NCI-H2227 (cell line): ENCODE results near the gene CCR7.
"Not testable (repeated sequence)": the region's sequence is repeated elsewhere in the genome, so short reads cannot be mapped to it uniquely, and the experiment has no call there.

Experiments used
- DNase-seq: peaks from one replicate; lab custom pipeline; 2025; ENCODE audit not compliant: unreplicated experiment; lab: John Stamatoyannopoulos, UW

CCR7 gene

DNA sequence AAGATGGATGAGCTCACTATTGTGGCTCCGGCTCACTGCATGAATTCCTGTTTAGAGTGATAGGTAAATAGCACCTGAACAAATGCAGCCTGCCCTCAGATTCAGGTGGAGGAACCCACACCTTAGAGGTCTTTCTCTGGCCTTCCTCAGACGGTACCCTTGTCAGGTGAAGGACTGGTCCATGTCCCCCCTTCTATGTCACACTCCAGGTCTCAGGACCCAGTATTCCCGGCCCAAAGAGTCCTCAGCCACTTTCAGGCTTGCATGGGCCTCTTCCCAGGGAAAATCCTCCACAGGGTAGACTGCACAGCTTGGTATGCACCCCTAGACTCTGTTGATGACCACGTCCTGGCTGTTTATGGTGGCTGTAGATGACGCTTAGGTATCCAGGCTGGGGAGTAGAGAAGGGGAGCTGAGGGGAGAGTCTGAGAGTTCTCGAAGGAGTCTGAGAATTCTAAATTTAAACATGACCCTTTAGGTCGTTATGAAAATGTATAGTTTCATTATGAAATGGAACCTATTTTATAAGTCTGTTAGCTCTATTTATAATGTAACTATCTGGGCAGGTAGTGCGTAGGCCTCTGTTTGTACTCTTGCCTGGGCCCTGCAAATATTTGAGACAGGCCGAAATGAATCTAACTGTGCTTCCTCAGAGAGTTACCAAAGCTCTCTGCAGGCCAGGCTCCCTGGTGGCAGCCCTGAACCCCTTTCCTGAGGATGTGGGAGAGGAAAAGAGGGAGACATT is 32.5 kb upstream of the CCR7 start:
- DNase-seq: no peak

DNA sequence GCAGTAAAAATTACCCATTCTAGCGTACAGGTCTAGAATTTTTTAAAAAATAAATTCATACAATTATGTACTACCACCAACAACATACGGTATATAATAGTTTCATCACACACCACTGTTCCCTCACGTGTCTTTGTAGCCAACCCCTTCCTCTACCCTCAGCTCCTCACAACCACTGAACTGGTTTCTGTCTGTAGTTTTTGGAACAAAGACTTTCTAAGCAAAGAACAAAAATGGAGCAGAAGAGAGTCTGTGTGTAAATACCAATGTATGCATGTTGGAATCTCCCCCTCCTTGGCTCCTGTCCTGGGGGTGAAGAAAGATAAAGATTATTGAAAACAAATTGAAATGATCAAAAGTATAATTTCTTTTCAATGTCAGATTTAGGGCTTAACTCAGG is 31.9 kb upstream of the CCR7 start:
- no peak for DNase-seq

DNA sequence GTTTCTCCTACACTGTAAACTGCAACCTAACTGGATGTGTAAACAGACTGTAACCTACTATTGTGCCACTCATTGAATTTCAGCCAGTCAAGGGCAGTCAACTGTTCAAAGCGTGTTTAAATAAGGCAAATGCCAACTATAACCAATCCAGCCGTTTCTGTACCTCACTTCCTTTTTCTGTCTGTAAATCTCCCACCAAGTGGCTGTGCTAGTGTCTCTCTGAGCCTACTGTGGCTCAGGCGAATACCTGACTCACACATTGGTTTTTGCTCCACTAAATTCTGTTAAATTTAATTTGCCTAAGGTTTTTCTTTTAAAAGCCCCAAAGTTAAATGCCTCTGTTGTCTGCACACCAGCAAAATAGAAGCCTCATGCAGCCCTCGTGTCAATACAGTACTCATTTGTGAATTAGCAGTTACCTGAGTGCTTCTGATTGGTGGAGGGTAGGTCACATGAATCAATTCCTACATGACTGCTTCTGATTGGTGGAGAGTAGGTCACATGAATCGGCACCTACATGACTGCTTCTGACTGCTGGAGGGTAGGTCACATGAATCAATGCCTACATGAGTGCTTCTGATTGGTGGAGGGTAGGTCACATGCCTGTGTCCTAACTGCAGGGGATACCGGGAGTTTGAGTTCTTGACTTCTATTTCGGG is 31.1 kb upstream of the CCR7 start:
- peak; percentile 65 for DNase-seq

DNA sequence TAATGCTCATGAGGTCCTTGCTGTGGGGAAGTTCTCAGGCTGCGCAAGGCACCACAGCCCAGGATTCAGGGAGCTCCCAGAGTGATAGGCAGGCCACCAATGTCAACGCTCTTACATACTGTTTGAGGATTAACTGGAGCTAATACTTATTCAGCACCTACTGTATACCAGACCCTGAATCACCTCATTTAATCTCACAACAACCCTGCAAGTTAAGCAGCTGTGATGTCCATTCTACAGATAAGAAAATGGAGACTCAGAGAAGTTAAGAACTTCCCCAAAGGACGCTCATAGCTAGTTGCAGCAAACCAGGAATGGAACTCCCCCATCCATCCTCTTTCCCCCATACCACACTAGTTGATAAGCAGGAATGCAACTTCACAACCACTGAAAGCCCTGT is 25.5 kb upstream of the CCR7 start:
- no peak for DNase-seq

DNA sequence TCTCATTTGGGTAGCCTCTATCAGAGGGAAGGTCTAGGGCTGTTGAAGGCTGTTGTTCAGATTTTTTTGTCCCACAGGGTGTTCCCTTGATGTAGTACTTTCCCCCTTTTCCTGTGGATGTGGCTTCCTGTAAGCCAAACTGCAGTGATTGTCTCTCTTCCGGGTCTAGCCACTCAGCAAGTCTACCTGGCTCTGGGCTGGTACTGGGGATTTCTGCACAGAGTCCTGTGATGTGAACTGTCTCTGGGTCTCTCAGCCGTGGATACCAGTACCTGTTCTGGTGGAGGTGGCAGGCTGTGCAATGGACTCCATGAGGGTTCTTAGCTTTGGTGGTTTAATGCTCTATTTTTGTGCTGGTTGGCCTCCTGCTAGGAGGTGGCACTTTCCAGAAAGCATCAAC is 23.3 kb upstream of the CCR7 start:
- no peak for DNase-seq

DNA sequence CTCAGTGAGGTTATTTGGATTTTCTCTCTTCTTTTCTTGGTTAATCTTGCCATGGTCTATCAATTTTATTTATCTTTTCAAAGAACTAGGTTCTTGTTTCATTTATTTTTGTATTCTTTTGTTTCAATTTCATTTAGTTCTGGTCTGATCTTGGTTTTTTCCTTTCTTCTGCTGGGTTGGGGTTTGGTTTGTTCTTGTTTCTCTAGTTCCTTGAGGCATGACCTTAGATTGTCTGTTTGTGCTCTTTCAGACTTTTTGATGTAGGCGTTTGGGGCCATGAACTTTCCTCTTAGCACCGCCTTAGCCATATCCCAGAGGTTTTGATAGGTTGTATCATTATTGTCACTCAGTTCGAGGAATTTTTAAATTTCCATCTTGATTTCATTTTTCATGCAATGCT is 21.0 kb upstream of the CCR7 start:
- not testable (repeated sequence) for DNase-seq

DNA sequence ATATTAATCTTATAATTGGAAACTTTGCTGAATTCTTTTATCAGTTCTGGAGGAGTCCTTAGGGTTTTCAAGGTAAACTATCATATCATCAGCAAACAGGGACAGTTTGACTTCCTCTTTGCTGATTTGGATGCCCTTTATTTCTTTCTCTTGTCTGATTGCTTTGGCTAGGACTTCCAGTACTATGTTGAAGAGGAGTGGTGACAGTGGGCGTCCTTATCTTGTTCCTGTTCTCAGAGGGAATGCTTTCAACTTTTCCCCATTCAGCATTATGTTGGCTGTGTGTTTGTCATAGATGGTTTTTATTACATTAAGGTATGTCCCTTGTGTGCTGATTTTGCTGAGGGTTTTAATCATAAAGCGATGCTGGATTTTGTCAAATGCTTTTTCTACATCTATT is 19.7 kb upstream of the CCR7 start:
- DNase-seq: not testable (repeated sequence)

DNA sequence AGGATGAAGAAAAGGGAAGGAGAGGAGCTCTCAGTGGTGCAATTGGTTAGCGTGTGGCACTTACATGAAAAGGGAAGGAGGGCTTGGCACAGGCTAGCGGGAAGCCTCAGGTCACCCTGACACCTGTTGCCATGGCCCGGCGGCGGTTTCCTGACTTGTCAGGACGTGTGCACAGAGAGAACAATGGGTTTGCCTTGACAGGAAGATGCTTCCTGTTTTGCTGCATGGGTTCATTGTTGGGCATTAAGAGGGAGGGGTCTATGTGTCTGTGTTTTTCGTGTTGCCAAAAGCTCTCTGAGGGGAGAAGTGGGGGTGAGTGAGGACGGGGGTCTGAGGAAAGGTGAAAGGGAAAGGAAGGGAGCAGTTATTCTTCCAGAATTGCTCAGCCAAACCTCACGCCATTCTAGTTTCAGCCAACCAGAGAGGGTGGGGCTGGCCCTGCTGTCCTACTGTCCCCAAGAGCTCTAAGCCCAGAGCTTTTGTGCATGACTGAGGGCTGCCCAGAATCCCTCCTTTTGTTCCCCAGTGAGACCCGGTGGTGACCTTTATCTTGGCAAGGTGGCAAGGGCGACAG is 17.1 kb upstream of the CCR7 start:
- no peak for DNase-seq

DNA sequence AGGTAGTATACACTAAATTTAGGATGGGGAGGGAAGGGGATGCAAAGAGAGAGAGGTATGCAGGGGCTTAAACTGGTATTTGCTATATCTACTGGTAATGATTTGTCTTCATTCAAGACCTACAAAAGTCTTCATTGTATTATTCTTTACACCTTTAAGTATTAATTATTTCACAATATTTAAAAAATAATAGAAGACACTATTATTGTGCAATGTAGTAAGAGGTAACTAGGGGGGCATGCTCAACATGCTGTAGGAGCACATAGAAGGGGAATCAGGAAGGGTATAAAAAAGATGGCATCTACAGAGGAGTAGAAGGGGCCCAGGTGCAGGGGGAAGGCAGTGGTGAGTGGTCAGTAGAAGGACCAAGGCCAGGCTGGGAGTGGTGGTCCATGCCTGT is 14.9 kb upstream of the CCR7 start:
- DNase-seq: no peak

DNA sequence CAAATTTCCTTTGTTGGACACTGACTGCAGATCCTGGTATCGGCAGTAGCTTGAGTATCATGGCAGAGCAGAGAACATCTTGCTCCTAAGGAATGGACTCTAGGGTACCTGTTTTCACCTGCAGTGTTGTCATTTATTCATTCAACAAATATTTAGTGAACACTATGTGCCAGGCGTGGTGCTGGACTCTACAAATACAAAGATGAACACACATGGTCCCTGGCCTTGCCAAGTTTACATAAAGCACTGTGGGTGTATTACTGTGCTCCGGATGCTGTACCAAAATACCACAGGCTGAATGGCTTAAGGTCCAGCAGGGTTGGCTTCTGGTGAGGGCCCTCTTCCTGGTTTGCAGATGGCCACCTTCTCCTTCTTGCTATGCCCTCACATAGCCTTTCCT is 14.2 kb upstream of the CCR7 start:
- no peak for DNase-seq

DNA sequence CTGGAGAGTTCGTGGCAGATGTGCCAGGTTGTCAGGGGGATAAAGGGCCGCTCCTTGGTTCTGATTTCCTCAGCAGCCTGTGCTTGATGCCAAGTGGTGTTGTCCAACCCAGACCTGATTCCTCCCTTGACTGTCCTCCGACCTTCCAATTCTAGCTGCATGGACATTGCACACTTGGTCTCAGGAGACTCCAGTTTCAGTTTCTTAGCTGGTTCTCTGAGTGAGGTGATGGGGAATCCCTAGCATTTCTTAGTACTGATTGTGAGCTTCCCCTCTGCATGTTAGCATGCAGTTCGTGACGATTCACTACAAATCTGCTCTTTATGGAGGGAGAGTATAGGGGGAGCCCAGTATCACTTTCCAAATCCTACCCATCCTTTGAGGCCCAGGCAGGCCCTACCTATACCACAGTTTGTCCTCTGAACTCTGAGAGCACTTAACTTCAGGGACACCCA is 12.4 kb upstream of the CCR7 start:
- no peak for DNase-seq

DNA sequence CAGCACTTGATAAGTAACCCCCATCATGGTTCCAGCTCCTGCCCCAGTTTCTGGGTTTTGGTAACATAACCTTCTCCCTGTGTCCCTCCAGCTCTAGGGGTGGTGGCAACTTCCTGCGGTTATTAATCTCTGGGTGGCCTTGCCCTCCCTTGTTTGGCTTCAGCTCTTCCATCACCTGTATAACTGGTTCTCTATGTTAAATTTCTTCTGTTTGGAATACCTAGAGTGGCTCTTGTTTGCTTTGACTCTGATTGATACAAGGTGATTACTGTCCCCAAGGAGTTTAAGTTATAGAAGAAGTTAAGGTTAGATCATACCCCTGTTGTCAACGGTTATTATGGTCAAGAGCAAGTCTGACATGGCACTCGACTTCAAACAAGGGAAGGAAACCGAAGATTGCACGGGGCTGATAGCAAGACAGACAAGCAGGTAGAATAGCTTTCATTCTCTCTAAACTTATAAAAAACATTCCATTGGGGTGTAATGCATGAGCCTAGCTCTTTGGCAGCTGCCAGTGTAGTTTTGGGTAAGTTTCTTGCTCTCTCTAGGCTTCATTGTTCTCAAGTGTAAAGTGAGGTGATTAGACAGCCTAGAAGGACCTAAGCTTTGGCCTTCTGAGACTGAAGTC is 11.0 kb upstream of the CCR7 start:
- DNase-seq: no peak

DNA sequence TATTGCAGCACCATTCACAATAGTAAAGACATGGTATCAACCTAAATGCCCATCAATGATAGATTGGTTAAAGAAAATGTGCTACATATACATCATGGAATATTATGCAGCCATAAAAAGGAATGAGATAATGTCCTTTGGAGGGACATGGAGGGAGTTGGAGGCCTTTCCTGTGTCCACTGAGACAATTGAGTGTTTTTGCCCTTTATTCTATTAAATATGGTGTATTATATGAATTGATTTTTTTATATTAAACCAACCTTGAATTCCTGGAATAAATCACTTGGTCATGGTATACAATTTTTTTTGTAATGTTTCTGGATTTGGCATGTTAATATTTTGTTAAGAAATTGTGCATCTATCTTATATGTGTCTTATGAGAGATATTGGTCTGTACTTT is 9.0 kb upstream of the CCR7 start:
- no peak for DNase-seq

DNA sequence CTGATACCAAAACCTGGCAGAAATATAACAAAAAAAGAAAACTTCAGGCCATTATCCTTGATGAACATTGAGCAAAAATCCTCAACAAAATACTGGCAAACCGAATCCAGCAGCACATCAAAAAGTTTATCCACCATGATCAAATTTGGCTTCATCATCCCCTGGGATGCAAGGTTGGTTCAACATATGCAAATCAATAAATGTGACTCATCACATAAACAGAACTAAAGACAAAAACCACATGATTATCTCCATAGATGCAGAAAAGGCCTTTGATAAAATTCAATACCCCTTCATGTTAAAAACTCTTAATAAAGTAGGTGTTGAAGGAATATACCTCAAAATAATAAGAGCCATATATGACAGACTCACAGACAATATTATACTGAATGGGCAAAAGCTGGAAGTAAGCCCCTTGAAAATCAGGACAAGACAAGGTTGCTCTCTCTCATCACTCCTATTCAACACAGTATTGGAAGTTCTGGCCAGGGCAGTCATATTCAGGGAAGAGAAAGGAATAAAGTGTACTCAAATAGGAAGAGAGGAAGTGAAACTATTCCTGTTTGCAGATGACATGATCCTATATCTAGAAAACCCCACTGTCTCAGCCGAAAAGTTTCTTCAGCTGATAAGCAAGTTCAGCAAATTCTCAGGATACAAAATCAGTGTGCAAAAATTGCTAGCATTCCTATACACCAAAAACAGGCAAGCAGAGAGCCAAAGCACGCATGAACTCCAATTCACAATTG is 7.1 kb upstream of the CCR7 start:
- DNase-seq: not testable (repeated sequence)

DNA sequence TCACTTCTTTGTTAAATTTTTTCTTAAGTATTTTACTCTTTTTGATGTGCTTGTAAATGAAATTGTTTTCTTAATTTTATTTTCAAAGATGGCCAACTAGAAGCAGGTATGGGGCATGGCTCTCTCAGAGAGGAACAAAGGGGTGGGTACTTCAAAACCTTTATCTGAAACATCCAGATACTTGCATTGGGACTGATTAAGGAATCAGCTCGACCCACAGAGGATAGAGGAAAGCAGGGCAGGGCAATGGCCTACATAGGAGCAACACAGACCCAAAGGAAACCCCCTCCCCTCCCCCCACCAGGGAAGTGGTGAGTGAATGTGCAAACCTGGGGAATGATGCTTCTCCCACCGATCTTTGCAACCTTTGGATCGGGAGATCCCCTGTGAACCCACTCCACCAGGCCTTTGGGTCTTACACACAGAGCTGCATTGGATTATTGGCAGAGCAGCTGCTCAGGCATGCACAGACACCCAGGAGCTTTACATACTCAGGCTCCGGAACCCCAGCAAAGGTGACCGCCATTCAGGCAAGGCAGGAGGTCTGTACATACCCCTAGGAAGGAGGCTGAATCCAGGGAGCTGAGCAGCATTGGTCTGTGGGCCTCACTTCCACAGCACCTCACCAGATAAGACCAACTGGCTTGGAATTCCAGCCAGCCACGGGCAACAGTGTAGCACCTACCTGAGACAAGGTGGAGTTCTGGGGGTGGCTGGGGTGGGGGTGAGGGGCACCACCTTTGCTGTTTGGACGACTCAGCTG is 3.0 kb upstream of the CCR7 start:
- no peak for DNase-seq

DNA sequence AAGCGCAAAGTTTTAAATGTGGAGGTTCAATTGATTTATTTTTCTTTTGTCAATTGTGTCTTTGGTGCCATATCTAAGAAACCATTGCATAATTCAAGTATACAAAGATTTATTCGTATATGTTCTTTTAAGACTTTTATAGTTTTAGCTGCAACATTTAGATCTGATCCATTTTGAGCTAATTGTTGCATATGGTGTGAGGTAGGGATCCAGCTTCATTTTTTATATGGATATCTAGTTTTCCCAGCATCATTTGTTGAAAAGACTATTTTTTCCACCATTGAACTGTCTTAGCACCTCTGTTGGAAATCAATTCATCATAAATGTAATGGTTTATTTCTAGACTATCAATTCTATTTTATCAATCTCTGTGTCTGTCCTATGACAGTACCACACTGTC is 2.1 kb upstream of the CCR7 start:
- no peak for DNase-seq

DNA sequence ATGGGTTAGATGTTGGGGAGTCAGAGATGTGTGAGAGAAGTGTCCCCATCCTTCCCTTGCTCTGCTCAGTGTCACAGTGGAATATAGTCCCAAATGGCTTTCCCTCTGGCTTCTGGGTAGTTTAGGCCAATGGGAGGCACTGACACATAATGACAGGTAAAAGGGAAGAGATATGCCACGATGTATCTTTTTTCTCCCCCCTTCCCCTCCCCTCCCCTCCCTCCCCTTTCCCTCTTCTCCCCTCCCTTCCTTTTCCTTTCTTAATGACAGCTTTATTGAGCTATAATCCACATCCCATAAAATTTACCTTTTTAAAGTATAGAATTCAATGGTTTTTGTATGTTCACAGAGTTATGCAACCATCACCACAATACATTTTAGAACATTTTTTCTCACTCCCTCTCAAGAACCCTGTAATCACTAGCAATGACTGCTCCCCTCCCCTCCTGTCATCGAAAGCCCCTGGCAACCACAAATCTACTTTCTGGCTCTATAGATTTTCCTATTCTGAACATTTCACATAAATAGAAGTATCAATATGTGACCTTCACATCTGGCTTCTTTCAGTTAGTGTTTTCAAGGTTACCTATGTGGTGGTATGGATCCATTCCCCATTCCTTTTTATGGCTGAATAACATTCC is 617 bp upstream of the CCR7 start:
- no peak for DNase-seq

DNA sequence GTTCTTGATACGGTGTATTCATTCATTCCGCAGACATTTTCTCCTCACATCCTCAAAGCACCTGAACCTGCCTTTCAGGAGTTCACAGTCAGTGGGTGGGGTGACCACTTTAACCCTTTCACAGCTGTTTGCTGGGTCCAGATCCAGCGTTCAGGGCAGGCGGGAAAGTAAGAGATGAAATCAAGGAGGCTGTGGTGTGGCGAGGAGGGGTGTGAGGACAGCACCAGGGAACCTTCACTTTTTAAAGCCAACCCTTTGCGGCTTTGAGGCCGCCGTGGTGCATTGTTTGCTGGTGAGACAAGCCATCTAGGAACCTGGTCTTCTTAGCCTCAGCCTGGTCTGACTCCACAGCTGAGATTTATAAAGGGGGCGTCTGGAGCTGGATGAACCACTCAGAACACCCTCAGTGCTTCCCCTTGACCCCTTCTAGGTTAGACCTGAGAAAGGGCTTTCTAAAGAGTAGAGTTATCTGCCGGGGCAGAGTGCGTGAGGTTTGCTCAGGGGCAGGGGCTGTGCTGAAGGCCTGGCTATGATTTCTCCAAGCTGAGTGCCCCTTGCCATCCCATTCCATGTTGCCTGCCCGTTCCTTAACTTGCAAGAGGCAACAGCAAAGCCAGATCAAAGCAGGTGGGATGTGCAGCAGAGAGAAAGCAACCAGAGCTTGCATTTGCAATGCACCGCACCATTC is 933 bp downstream of the CCR7 start:
- no peak for DNase-seq

DNA sequence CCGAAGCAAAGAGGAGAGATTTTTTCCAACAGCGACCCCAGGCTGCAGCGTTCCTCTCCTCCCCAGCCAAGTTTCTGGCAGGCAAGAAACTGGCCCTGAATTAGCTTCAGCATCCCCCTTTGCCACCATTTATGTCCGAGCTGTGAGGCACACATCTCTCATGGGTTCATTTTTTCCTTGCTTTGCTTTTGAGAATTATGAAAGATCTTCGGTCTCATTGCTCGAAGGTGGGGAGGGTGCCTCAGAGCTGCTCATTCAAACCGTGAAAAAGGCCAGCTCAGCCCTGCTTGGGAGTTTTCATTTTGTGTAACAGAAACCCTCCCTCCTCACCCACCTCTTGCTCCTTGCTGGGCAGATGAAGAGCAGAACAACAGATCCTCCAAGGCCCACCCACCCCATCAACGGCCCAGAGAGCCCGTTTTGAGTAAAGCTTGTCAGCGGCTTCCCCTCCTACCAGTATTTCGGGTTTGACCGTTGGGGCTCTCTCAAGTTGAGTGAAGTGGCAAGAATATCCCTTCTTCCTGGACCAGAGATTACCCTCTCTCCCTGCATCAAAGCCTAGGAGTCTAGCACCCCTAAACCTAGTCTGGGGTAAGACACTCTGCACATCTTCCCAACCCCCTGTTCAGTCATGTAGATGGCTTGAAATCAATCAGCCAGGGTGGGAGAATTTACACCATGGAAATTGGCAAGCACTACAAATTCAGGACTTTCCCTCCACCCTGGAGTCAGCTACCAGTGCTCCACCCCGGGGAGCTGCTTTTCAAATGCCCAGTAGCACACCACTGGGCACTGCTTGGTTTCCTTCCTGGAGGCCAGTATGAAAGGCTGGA is 1.8 kb downstream of the CCR7 start:
- DNase-seq: no peak
